Kidney (tissue), 14 donors: ENCODE results near the gene SPATA16. TPM values are rescaled to one million over a fixed set of nuclear protein-coding genes. Genes with fewer than 3 reads are reported as not detected.

Experiments used
- DNase-seq, 5 donors: peaks; one replicate each; pipeline ENCODE4 v3.0.0-alpha.2; 2013 to 2020
- FAIRE-seq: peaks from 2 replicates; lab custom pipeline; 2012; peaks lifted over from hg19 to GRCh38; lab: Jason Lieb, UNC
- H3K27ac ChIP-seq, 2 donors: one replicate each; pipeline ENCODE4 v1.7.0; 2013; ENCODE audit warnings: low read depth in 2 of 2, low read length in 2 of 2, inconsistent platforms in 1 of 2
- H3K27me3 ChIP-seq: one replicate; pipeline ENCODE4 v1.7.1; 2013; ENCODE audit warnings: low read length, inconsistent platforms; ENCODE audit not compliant: control insufficient read depth, insufficient read depth
- H3K36me3 ChIP-seq, 3 donors: one replicate each; pipeline versions ENCODE4 v1.7.0 to v1.7.1; 2013; ENCODE audit warnings: low read length in 3 of 3, control low read depth in 1 of 3, inconsistent platforms in 1 of 3; ENCODE audit not compliant: insufficient read depth in 3 of 3, control insufficient read depth in 2 of 3
- H3K4me1 ChIP-seq, 3 donors: one replicate each; pipeline versions ENCODE4 v1.7.0 to v1.7.1; 2013; ENCODE audit warnings: low read length in 3 of 3, inconsistent platforms in 1 of 3, low read depth in 1 of 3; ENCODE audit not compliant: control insufficient read depth in 2 of 3, insufficient read depth in 2 of 3
- H3K4me3 ChIP-seq, 3 donors: one replicate each; pipeline versions ENCODE4 v1.7.0 to v1.8.1; 2013; ENCODE audit warnings: low read length in 3 of 3, control low read depth in 1 of 3, inconsistent platforms in 1 of 3
- H3K9ac ChIP-seq, 3 donors: one replicate each; pipeline versions ENCODE4 v1.7.0 to v1.7.1; 2013; ENCODE audit warnings: low read length in 3 of 3, control low read depth in 1 of 3, inconsistent platforms in 1 of 3
- H3K9me3 ChIP-seq, 3 donors: one replicate each; pipeline versions ENCODE4 v1.7.0 to v1.7.1; 2013; ENCODE audit warnings: low read length in 3 of 3, control low read depth in 1 of 3, inconsistent platforms in 1 of 3; ENCODE audit not compliant: control insufficient read depth in 2 of 3, insufficient read depth in 1 of 3
- intact Hi-C: fragments of 100-400 bp; cut with DNase I; formaldehyde crosslinking; loops from one replicate; pipeline ENCODE4 v1.11.1; 2022
- polyA plus RNA-seq: library from polyadenylated mRNA; stranded (reverse); fragments of 350-450 nt; fragmentation: Illumina TruSeq; extraction: RNeasy Lipid Tissue Mini Kit (QIAGEN cat#74804); gene quantifications from one replicate; pipeline ENCODE4 v1.2.3, GENCODE V29; 2014; ENCODE audit warnings: low read depth, low replicate concordance; ENCODE audit not compliant: insufficient read depth
- total RNA-seq: library from RNA; stranded (reverse); fragmentation: NEBNext Ultra II Directional; extraction: Animal tissue kit (Norgen Biotek cat#: 25700); gene quantifications from one replicate; pipeline ENCODE4 v1.2.1, GENCODE V29; 2021
- TF ChIP-seq, protein P1 (sequence below): IDR thresholded peaks from 3 replicates; pipeline ENCODE4 v1.5.1; 2012; ENCODE audit warnings: mild to moderate bottlenecking, moderate library complexity, borderline replicate concordance; ENCODE audit not compliant: insufficient read depth; ENCODE audit errors: extremely low read depth
- donor health status: control.
- donor health status: control.
- donor health status: control.
- donor health status: control.
- donor health status: control.
- donor health status: DM: yes; HTN: yes; CAD: no.
- donor health status: Normal renal cell carcinoma (clear cell type).

SPATA16 gene
- total and polyA plus RNA-seq, 2 donors from 2014 or later, result 0.17 TPM; not detected in 1

DNA sequence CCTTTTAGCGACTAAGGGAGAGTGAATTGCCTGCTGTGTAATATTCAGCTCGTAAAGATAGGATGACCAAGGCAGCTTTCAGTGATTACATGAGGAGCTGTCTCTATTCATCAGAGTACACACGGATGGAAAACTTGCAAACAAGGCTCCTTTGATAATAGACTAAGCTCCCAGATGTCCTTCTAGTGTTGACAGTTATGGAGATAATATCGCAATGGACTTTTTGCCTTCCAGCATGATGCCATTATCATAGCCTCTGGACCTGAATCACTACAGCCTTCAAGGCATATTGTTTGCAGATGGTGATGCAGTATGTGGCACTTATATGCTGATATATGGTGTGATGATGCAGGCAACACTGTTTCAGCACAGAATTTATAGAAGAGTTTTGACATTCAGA, 296.6 kb downstream of the SPATA16 start:
- Histone ChIP-seq H3K27ac (no peak overlapping the region), H3K4me1 (no peaks in the 10 kb centered on the region), H3K4me3 (no peak overlapping the region), H3K27me3 (no peaks in the 10 kb centered on the region), H3K36me3 (no peaks in the 10 kb centered on the region), H3K9ac (no peak overlapping the region), H3K9me3 (no peaks in the 10 kb centered on the region)
- DNase-seq, result peak in 1 of 5 donors; percentile 9
- intact Hi-C loops, result no loop called here
- TF ChIP-seq, protein P1, sequence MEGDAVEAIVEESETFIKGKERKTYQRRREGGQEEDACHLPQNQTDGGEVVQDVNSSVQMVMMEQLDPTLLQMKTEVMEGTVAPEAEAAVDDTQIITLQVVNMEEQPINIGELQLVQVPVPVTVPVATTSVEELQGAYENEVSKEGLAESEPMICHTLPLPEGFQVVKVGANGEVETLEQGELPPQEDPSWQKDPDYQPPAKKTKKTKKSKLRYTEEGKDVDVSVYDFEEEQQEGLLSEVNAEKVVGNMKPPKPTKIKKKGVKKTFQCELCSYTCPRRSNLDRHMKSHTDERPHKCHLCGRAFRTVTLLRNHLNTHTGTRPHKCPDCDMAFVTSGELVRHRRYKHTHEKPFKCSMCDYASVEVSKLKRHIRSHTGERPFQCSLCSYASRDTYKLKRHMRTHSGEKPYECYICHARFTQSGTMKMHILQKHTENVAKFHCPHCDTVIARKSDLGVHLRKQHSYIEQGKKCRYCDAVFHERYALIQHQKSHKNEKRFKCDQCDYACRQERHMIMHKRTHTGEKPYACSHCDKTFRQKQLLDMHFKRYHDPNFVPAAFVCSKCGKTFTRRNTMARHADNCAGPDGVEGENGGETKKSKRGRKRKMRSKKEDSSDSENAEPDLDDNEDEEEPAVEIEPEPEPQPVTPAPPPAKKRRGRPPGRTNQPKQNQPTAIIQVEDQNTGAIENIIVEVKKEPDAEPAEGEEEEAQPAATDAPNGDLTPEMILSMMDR, result no peak
- no peak for FAIRE-seq

DNA sequence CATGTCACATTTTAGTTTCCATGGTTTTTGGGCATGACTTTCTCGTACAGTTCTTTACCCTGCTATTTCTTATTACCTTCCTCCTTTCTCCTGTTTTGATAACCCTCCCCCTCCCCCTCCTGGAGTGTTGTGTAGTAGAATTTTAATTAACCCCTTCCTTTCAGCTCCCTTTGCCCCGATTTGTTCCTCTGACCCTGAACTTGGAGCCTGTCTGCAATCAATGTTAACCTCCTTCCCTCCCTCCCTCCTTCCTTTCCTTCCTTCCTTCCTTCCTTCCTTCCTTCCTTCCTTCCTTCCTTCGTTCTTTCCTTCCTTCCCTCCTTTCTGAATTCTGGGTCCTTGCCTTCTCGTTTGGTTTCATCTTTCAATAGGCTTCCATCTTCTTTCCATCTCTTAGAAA, 300.1 kb downstream of the SPATA16 start:
- FAIRE-seq, result no peak
- Histone ChIP-seq H3K27ac (no peak overlapping the region), H3K9ac (no peak overlapping the region), H3K9me3 (no peaks in the 10 kb centered on the region), H3K36me3 (no peaks in the 10 kb centered on the region), H3K4me3 (no peak overlapping the region), H3K4me1 (no peaks in the 10 kb centered on the region), H3K27me3 (no peaks in the 10 kb centered on the region)
- intact Hi-C loops, result no loop called here
- TF ChIP-seq, protein P1, result no peak
- DNase-seq, result no peak

DNA sequence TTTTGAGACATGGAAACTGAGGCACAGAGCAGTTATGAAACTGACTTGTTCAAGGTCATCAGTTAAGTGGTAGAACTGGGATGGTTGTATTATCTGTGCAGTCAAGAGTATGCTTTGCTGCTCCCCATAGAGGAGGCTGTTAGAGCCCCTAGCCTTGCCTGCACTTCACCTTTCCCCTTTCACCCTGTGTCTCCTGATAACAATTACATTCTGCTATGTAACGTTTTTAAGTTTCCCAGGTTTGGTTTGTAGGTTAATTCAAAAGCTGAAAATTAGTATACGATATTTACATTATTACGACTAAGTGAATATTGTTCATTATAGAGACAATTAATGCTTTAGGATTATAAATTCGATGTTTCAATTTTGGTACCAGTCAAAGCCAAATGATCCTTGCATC, 300.6 kb downstream of the SPATA16 start:
- TF ChIP-seq, protein P1, result no peak
- no peak for FAIRE-seq
- Histone ChIP-seq H3K9ac (no peak overlapping the region), H3K27me3 (no peaks in the 10 kb centered on the region), H3K4me3 (no peak overlapping the region), H3K27ac (no peak overlapping the region), H3K36me3 (no peaks in the 10 kb centered on the region), H3K9me3 (no peaks in the 10 kb centered on the region), H3K4me1 (no peaks in the 10 kb centered on the region)
- intact Hi-C loops, result no loop called here
- no peak for DNase-seq

DNA sequence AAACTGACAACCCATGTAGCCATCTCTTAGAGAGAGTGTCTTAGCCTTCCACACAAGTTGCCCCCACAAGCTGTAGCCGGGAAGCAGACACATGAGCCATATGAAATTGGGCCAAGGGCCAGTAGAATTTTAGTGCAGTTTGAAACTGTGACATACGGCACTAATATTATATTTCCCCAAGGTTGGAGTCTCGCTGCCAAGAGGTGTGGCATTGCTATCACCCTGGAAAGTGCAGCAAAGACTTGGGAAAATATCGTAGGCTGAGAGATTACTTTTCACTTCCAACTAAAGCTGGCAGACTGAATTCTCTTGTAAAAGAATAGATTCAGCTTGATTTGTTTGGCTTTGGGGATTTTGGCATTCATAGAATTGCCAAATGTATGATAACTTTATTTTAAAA, 301.4 kb downstream of the SPATA16 start:
- no peak overlapping the region for H3K27ac ChIP-seq
- H3K27me3 ChIP-seq, result no peaks in the 10 kb centered on the region
- intact Hi-C loops, result no loop called here
- H3K4me3 ChIP-seq, result no peak overlapping the region
- H3K4me1 ChIP-seq, result no peaks in the 10 kb centered on the region
- DNase-seq (no peak), FAIRE-seq (no peak)
- H3K9ac ChIP-seq, result no peak overlapping the region
- no peaks in the 10 kb centered on the region for H3K36me3 ChIP-seq
- TF ChIP-seq, protein P1, result no peak
- H3K9me3 ChIP-seq, result no peaks in the 10 kb centered on the region
